ENCODE results near the gene NTRK3.

Gene NTRK3

DNA sequence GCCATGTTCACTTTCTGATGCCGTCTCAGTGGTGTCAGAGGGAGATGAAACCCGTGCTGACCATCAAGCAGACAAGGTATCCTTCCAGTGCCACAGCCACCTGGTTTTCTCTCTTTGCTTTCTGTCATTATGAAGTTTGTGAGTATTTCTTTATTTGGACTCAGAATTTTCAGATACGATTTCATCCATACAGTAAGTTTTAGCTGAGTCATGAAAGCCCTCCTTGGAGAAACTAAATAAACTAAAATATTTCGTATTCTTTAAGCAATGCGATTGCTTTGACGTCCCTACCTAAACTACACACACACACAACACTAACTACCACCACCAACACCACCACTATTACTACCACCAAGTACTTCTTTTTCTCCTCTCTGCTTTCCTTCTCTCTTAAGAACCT lies 350.1 kb downstream of the NTRK3 start:
- TF ChIP-seq ZFP3 (CRISPR knock-in tag; IDR thresholded peaks at IDR 0.05) (no peak), ESRRG (CRISPR knock-in tag; IDR thresholded peaks at IDR 0.05) (no peak), TOX (CRISPR knock-in tag; IDR thresholded peaks at IDR 0.05; ENCODE audit: borderline replicate concordance) (no peak), CSDC2 (CRISPR knock-in tag; IDR thresholded peaks at IDR 0.05) (no peak), ZFP30 (CRISPR knock-in tag; IDR thresholded peaks at IDR 0.05) (no peak), OSR1 (CRISPR knock-in tag; IDR thresholded peaks at IDR 0.05) (no peak)
- ATAC-seq, result no peak

DNA sequence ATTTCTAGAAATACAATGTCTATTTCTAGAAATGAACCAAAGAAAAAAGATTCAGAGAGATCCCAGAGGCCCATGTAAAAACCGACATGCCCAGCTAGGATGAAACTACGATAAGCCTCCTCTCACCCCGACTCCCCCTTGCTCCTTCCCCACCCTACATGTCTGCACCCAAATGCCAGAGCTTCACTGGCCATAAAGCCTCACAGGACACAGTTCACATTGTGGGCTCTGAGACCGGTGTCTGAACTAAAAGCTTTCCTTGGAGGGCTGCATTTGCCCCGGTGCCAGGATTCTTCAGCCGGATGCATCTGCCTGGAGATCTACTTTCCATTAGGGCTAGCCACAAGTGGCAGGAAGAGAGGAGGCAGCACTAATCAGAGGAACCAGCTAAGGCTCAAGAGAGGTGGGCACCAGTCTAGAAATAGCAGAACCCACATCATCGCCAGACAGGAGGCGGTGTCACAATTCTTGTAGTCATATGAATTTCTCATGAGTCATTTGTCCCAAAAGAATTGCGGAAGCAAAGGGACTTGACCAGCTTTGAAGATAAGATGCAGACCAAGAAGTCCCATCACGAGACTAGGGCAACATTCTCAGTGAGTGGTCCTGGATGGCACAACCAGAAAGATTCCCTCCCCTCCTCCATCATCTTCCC lies 353.6 kb downstream of the NTRK3 start:
- no peak for ATAC-seq
- TF ChIP-seq PPARA (CRISPR knock-in tag; IDR thresholded peaks at IDR 0.05; ENCODE audit: borderline replicate concordance) (no peak), ZNF565 (CRISPR knock-in tag; conservative IDR thresholded peaks at IDR 0.05; ENCODE audit: low read depth) (no peak)
- TF ChIP-seq, protein P1, sequence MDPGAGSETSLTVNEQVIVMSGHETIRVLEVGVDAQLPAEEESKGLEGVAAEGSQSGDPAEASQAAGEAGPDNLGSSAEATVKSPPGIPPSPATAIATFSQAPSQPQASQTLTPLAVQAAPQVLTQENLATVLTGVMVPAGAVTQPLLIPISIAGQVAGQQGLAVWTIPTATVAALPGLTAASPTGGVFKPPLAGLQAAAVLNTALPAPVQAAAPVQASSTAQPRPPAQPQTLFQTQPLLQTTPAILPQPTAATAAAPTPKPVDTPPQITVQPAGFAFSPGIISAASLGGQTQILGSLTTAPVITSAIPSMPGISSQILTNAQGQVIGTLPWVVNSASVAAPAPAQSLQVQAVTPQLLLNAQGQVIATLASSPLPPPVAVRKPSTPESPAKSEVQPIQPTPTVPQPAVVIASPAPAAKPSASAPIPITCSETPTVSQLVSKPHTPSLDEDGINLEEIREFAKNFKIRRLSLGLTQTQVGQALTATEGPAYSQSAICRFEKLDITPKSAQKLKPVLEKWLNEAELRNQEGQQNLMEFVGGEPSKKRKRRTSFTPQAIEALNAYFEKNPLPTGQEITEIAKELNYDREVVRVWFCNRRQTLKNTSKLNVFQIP (CRISPR knock-in tag; IDR thresholded peaks at IDR 0.05; ENCODE audit: borderline replicate concordance, low read depth), result no peak

DNA sequence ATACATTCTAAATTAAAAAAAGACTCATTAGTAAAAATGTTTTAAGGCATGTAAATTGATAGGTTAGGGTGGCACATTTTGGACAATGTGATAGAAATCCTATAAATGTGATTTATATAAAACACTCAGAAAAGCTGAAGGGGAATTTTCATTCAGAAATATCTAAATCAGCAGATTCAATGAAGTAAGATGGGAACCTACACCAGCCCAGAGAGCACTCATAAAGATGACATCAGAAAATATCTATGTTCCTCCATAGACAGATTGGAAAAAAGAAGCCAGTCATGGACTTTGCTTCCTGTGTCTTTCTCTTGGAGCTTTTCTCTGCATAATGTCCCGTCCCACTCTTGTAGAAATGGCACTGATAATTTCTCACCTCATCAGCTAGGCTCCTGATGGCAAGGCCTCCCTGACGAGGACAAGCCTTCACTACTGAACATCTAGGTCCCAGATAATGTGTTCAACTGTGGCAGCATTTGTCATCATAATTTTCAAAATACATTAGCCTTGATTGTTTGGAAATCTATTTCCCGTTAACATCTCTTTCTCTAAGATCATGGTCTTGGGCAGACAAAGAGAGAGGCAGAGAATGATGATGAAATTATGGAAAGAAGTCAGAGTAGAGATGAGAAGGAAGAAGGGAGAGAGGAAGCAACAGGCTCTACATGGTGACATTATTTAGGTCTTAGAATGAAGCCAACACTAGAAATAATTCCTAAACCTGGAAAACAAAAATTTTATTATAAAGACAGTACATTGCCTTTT lies 354.4 kb downstream of the NTRK3 start:
- TF ChIP-seq PPARA (CRISPR knock-in tag; IDR thresholded peaks at IDR 0.05; ENCODE audit: borderline replicate concordance) (no peak), ZFP3 (CRISPR knock-in tag; IDR thresholded peaks at IDR 0.05) (no peak), GLIS3 (CRISPR knock-in tag; IDR thresholded peaks at IDR 0.05) (no peak), ZNF8 (CRISPR knock-in tag; IDR thresholded peaks at IDR 0.05) (no peak), ZNF565 (CRISPR knock-in tag; conservative IDR thresholded peaks at IDR 0.05; ENCODE audit: low read depth) (no peak), RARB (CRISPR knock-in tag; IDR thresholded peaks at IDR 0.05) (no peak)
- TF ChIP-seq, protein P2, sequence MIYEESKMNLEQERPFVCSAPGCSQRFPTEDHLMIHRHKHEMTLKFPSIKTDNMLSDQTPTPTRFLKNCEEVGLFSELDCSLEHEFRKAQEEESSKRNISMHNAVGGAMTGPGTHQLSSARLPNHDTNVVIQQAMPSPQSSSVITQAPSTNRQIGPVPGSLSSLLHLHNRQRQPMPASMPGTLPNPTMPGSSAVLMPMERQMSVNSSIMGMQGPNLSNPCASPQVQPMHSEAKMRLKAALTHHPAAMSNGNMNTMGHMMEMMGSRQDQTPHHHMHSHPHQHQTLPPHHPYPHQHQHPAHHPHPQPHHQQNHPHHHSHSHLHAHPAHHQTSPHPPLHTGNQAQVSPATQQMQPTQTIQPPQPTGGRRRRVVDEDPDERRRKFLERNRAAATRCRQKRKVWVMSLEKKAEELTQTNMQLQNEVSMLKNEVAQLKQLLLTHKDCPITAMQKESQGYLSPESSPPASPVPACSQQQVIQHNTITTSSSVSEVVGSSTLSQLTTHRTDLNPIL (CRISPR knock-in tag; IDR thresholded peaks at IDR 0.05; ENCODE audit: low read depth), result no peak
- TF ChIP-seq, protein P3, sequence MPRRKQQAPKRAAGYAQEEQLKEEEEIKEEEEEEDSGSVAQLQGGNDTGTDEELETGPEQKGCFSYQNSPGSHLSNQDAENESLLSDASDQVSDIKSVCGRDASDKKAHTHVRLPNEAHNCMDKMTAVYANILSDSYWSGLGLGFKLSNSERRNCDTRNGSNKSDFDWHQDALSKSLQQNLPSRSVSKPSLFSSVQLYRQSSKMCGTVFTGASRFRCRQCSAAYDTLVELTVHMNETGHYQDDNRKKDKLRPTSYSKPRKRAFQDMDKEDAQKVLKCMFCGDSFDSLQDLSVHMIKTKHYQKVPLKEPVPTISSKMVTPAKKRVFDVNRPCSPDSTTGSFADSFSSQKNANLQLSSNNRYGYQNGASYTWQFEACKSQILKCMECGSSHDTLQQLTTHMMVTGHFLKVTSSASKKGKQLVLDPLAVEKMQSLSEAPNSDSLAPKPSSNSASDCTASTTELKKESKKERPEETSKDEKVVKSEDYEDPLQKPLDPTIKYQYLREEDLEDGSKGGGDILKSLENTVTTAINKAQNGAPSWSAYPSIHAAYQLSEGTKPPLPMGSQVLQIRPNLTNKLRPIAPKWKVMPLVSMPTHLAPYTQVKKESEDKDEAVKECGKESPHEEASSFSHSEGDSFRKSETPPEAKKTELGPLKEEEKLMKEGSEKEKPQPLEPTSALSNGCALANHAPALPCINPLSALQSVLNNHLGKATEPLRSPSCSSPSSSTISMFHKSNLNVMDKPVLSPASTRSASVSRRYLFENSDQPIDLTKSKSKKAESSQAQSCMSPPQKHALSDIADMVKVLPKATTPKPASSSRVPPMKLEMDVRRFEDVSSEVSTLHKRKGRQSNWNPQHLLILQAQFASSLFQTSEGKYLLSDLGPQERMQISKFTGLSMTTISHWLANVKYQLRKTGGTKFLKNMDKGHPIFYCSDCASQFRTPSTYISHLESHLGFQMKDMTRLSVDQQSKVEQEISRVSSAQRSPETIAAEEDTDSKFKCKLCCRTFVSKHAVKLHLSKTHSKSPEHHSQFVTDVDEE (CRISPR knock-in tag; IDR thresholded peaks at IDR 0.05), result no peak
- TF ChIP-seq, protein P4, sequence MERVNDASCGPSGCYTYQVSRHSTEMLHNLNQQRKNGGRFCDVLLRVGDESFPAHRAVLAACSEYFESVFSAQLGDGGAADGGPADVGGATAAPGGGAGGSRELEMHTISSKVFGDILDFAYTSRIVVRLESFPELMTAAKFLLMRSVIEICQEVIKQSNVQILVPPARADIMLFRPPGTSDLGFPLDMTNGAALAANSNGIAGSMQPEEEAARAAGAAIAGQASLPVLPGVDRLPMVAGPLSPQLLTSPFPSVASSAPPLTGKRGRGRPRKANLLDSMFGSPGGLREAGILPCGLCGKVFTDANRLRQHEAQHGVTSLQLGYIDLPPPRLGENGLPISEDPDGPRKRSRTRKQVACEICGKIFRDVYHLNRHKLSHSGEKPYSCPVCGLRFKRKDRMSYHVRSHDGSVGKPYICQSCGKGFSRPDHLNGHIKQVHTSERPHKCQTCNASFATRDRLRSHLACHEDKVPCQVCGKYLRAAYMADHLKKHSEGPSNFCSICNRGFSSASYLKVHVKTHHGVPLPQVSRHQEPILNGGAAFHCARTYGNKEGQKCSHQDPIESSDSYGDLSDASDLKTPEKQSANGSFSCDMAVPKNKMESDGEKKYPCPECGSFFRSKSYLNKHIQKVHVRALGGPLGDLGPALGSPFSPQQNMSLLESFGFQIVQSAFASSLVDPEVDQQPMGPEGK (CRISPR knock-in tag; IDR thresholded peaks at IDR 0.05; ENCODE audit: borderline replicate concordance), result no peak
- TF ChIP-seq, protein P1 (CRISPR knock-in tag; IDR thresholded peaks at IDR 0.05; ENCODE audit: borderline replicate concordance, low read depth), result no peak
- ATAC-seq, result no peak

DNA sequence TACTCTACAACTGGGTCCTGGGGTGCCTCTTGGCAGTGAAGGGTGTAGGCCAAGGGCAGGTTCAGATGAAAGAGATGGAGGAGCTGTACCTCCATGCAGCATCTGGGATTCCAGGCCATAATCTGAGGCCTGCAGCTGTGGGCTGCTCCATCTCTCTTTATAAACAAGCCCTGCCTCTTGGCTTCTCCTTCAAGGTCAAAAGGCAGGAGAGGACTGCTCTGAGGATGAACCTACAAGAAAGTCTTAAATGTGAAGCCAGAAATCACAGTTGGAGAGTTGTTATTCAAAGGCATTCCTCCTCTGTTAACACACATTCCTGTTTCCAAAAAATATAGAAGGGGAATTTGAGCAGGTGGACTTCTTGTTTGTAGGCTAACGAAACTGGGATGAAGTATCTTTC lies 355.5 kb downstream of the NTRK3 start:
- TF ChIP-seq ZFP3 (CRISPR knock-in tag; IDR thresholded peaks at IDR 0.05) (no peak), ZC3H10 (CRISPR knock-in tag; IDR thresholded peaks at IDR 0.05) (no peak), ISL1 (CRISPR knock-in tag; IDR thresholded peaks at IDR 0.05) (no peak), ARNTL (CRISPR knock-in tag; IDR thresholded peaks at IDR 0.05; ENCODE audit: borderline replicate concordance, low read depth) (no peak), BACH2 (CRISPR knock-in tag; IDR thresholded peaks at IDR 0.05; ENCODE audit: borderline replicate concordance) (no peak), OSR1 (CRISPR knock-in tag; IDR thresholded peaks at IDR 0.05) (no peak)
- TF ChIP-seq, protein P5, sequence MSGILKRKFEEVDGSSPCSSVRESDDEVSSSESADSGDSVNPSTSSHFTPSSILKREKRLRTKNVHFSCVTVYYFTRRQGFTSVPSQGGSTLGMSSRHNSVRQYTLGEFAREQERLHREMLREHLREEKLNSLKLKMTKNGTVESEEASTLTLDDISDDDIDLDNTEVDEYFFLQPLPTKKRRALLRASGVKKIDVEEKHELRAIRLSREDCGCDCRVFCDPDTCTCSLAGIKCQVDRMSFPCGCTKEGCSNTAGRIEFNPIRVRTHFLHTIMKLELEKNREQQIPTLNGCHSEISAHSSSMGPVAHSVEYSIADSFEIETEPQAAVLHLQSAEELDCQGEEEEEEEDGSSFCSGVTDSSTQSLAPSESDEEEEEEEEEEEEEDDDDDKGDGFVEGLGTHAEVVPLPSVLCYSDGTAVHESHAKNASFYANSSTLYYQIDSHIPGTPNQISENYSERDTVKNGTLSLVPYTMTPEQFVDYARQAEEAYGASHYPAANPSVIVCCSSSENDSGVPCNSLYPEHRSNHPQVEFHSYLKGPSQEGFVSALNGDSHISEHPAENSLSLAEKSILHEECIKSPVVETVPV (CRISPR knock-in tag; IDR thresholded peaks at IDR 0.05), result no peak
- TF ChIP-seq, protein P3 (CRISPR knock-in tag; IDR thresholded peaks at IDR 0.05), result no peak
- no peak for ATAC-seq

Data from SK-N-SH treated with all-trans-retinoic acid at 6 μM for 48 hours (cell line).